ENCODE data around the gene TMEM271. TPM values are rescaled to one million over a fixed set of nuclear protein-coding genes. Genes with fewer than 3 reads are reported as not detected.

The TMEM271 gene
- total and polyA plus RNA-seq, 10 of the 15 experiments (the other 5 are each of a cell fraction or from before 2014, with no cell fraction given): not detected

GRCh38 chr4:569958-570667 lies 6.0 kb downstream of the TMEM271 start:
- RAD21 ChIA-PET (ENCODE audit: unreplicated experiment): no interaction called here

More at GRCh38 chr4:569958-570667, 6.0 kb downstream of the TMEM271 start:
- no peaks in the 10 kb centered on the region for H3K36me3 ChIP-seq (ENCODE audit: control insufficient read depth in 2 of 2, insufficient read depth in 2 of 2, low read length in 1 of 2)
- no TSS peak for BruUV-seq (replicated peaks)
- ATAC-seq (no peak), DNase-seq (ENCODE audit: low read depth, low spot score) (no peak), FAIRE-seq (no peak)
- H3K9me3 ChIP-seq (replicated peaks; ENCODE audit: control insufficient read depth, insufficient read depth, low read length): no peaks in the 10 kb centered on the region; the same call in 2 of the 3 replicates
- CTCF ChIA-PET: no interaction called here
- in situ Hi-C loops (cut with MboI): no loop called here
- 36% methylated on average over 17 of the region's 17 CpGs for WGBS (ENCODE audit: insufficient coverage, insufficient replicate concordance, low lambda C conversion rate, missing lambda C conversion rate)
- no peak overlapping the region for H3K4me2 ChIP-seq (ENCODE audit: control insufficient read depth, insufficient read depth)
- no peak overlapping the region for H3K27ac ChIP-seq (ENCODE audit: control insufficient read depth, insufficient read depth)
- no peaks in the 10 kb centered on the region for H3K79me2 ChIP-seq (ENCODE audit: control insufficient read depth, insufficient read depth, low read length)
- no peaks in the 10 kb centered on the region for H4K20me1 ChIP-seq (ENCODE audit: control insufficient read depth, insufficient read depth)
- TF ChIP-seq POLR2AphosphoS5 (IDR thresholded peaks at IDR 0.05; ENCODE audit: low read length) (no peak), GATAD2B (conservative IDR thresholded peaks at IDR 0.05; ENCODE audit: low read depth) (no peak), EP300 (IDR thresholded peaks at IDR 0.05; ENCODE audit: borderline replicate concordance in 1 of 2, control insufficient read depth in 1 of 2, low read depth in 2 of 2, low read length in 2 of 2) (no peak), USF1 (IDR thresholded peaks at IDR 0.05; ENCODE audit: borderline replicate concordance, extremely low read length, insufficient read depth, low read depth, low read length) (no peak), RAD51 (IDR thresholded peaks at IDR 0.05) (no peak), ELK1 (IDR thresholded peaks at IDR 0.05; ENCODE audit: low read depth, low read length) (no peak), RFX5 (IDR thresholded peaks at IDR 0.05; ENCODE audit: low read depth, low read length) (no peak), WRNIP1 (IDR thresholded peaks at IDR 0.05; ENCODE audit: borderline replicate concordance, low read depth, low read length) (no peak), ATF7 (IDR thresholded peaks at IDR 0.05; ENCODE audit: low read depth) (no peak), ZBTB40 (IDR thresholded peaks at IDR 0.05; ENCODE audit: borderline replicate concordance) (no peak), IKZF1 (conservative IDR thresholded peaks at IDR 0.05) (no peak), SIN3A (IDR thresholded peaks at IDR 0.05; ENCODE audit: low read depth, low read length) (no peak), FOXK2 (IDR thresholded peaks at IDR 0.05) (no peak), PAX8 (IDR thresholded peaks at IDR 0.05) (no peak), SKIL (IDR thresholded peaks at IDR 0.05; ENCODE audit: low read depth, poor library complexity, severe bottlenecking) (no peak), STAT1 (conservative IDR thresholded peaks at IDR 0.05) (no peak), ZNF207 (IDR thresholded peaks at IDR 0.05; ENCODE audit: borderline replicate concordance) (no peak)
- POLR2A ChIA-PET: no interaction called here
- no peaks in the 10 kb centered on the region for H3K27me3 ChIP-seq (replicated peaks in 1 of 2; ENCODE audit: control insufficient read depth in 2 of 2, insufficient read depth in 2 of 2, low read length in 1 of 2)
- no peak overlapping the region for H3K4me3 ChIP-seq
- SMC1A ChIA-PET (ENCODE audit: uncharacterized antibody, unreplicated experiment): no interaction called here
- H3K9ac ChIP-seq (ENCODE audit: control insufficient read depth, insufficient read depth, low read length): no peak overlapping the region
- intact Hi-C loops (cut with micrococcal nuclease; ENCODE audit: unreplicated experiment): no loop called here
- no peak overlapping the region for H2AFZ ChIP-seq (ENCODE audit: control insufficient read depth, low read depth, low read length)
- H3K4me1 ChIP-seq (ENCODE audit: control insufficient read depth, insufficient read depth, low read length): no peaks in the 10 kb centered on the region
